GM12872 (cell line): ENCODE data around the gene ADGRB3.

Experiments used
- CTCF ChIP-seq: IDR thresholded peaks from 3 replicates; pipeline ENCODE4 v1.5.1; 2011; ENCODE audit warnings: low read depth, mild to moderate bottlenecking, low read length, moderate library complexity; ENCODE audit not compliant: insufficient read depth

Gene ADGRB3

GRCh38 chr6:69392745-69393144 lies 757.7 kb downstream of the ADGRB3 start:
- TF ChIP-seq CTCF = no peak

- no peak for TF ChIP-seq CTCF
Measured at GRCh38 chr6:69398311-69398710, 763.2 kb downstream of the ADGRB3 start.

GRCh38 chr6:69398729-69399128 lies 763.6 kb downstream of the ADGRB3 start:
- no peak for TF ChIP-seq CTCF

- TF ChIP-seq CTCF = no peak
Measured at GRCh38 chr6:69408886-69409285, 773.8 kb downstream of the ADGRB3 start.

- TF ChIP-seq CTCF = no peak
Measured at GRCh38 chr6:69416776-69417175, 781.7 kb downstream of the ADGRB3 start.

GRCh38 chr6:69421269-69421668 lies 786.2 kb downstream of the ADGRB3 start:
- no peak for TF ChIP-seq CTCF

GRCh38 chr6:69422020-69422419 lies 786.9 kb downstream of the ADGRB3 start:
- TF ChIP-seq CTCF = no peak

- no peak for TF ChIP-seq CTCF
Measured at GRCh38 chr6:69422475-69422874, 787.4 kb downstream of the ADGRB3 start.
